A673 (cell line): ENCODE data around the gene RNF141. TPM values are rescaled to one million over a fixed set of nuclear protein-coding genes. Genes with fewer than 3 reads are reported as not detected.

ENCODE experiments used
- BruUV-seq: library from RNA; stranded (reverse); fragments of 400-500 nt; replicated peaks from 2 replicates; lab custom pipeline; 2021; lab: Mats Ljungman, UMichigan
- CTCF ChIA-PET: fragments of 300-600 bp; sonication (Branson Sonifier 250); formaldehyde crosslinking; loops from one replicate; lab custom pipeline; 2022; ENCODE audit warnings: antibody characterized with exemption; lab: Charles Lee
- POLR2A ChIA-PET: fragments of 300-600 bp; sonication (Branson Sonifier 250); formaldehyde crosslinking; loops from one replicate; lab custom pipeline; 2022; ENCODE audit warnings: antibody characterized with exemption; ENCODE audit not compliant: low non-redundant PET; lab: Charles Lee
- DNase-seq: peaks from one replicate; pipeline ENCODE4 v3.0.0-alpha.2; 2015; ENCODE audit warnings: low spot score
- H3K27ac ChIP-seq: fragments of 200-600 bp; sonication (generic); 2 replicates; pipeline ENCODE4 v1.5.1; 2016; ENCODE audit warnings: mixed run types, low read depth, mild to moderate bottlenecking, mixed read lengths, antibody characterized with exemption, low read length; ENCODE audit not compliant: poor library complexity, severe bottlenecking
- H3K27me3 ChIP-seq: fragments of 200-600 bp; sonication (generic); replicated peaks from 2 replicates; pipeline ENCODE4 v1.6.1; 2017; ENCODE audit warnings: mixed run types, low read depth, mild to moderate bottlenecking, mixed read lengths, antibody characterized with exemption, low read length; ENCODE audit not compliant: insufficient read depth, poor library complexity
- H3K36me3 ChIP-seq: fragments of 200-600 bp; sonication (generic); 2 replicates; pipeline ENCODE4 v1.6.1; 2016; ENCODE audit warnings: mixed run types, mild to moderate bottlenecking, mixed read lengths, antibody characterized with exemption, low read length; ENCODE audit not compliant: insufficient read depth, poor library complexity, severe bottlenecking
- H3K4me1 ChIP-seq: fragments of 200-600 bp; sonication (generic); 2 replicates; pipeline ENCODE4 v1.6.1; 2017; ENCODE audit warnings: mixed run types, mild to moderate bottlenecking, mixed read lengths, antibody characterized with exemption, low read length; ENCODE audit not compliant: insufficient read depth, poor library complexity, severe bottlenecking
- H3K4me3 ChIP-seq: fragments of 200-600 bp; sonication (generic); 2 replicates; pipeline ENCODE4 v1.5.1; 2016; ENCODE audit warnings: low read depth, mixed run types, mild to moderate bottlenecking, mixed read lengths, low read length; ENCODE audit not compliant: poor library complexity, severe bottlenecking
- H3K9me3 ChIP-seq: fragments of 200-600 bp; sonication (generic); 2 replicates; pipeline ENCODE4 v1.6.1; 2016; ENCODE audit warnings: mixed run types, low read depth, mild to moderate bottlenecking, mixed read lengths, antibody characterized with exemption, low read length; ENCODE audit not compliant: poor library complexity, severe bottlenecking
- CTCF ChIP-seq: fragments of 300-800, 200-600 bp; sonication (generic); conservative IDR thresholded peaks from 2 replicates; pipeline ENCODE4 v1.5.1; 2017; ENCODE audit warnings: low read depth, mild to moderate bottlenecking, antibody characterized with exemption, low read length, moderate library complexity, mixed read lengths
- EZH2 ChIP-seq: fragments of 200-600 bp; sonication (generic); IDR thresholded peaks from 2 replicates; pipeline ENCODE4 v1.6.1; 2017; ENCODE audit warnings: borderline replicate concordance, low read depth, mild to moderate bottlenecking, mixed read lengths, antibody characterized with exemption, low read length; ENCODE audit not compliant: poor library complexity, severe bottlenecking
- intact Hi-C: fragments of 100-400 bp; cut with micrococcal nuclease; formaldehyde crosslinking; loops from one replicate; pipeline ENCODE4 v1.10.0; 2022; ENCODE audit not compliant: unreplicated experiment
- total RNA-seq: library from RNA; stranded (reverse); gene quantifications from 2 replicates; pipeline ENCODE4 v1.2.3, GENCODE V29; 2021

Gene RNF141
- total RNA-seq, 1 experiment from 2014 or later = 36.4 TPM

GRCh38 chr11:10581481-10582019 is 40.6 kb upstream of the RNF141 start:
- no peak for TF ChIP-seq CTCF
- TF ChIP-seq EZH2 = no peak
- CTCF ChIA-PET = no interaction called here
- H3K9me3 ChIP-seq = no peaks in the 10 kb centered on the region
- H3K36me3 ChIP-seq = no peaks in the 10 kb centered on the region
- H3K27me3 ChIP-seq = no peaks in the 10 kb centered on the region
- H3K27ac ChIP-seq = no peak overlapping the region
- peaks cover 18% of the 10 kb centered on the region for H3K4me1 ChIP-seq
- POLR2A ChIA-PET = no interaction called here
- no peak overlapping the region for H3K4me3 ChIP-seq
- no peak for DNase-seq
- intact Hi-C loops = no loop called here
- BruUV-seq = no TSS peak

DNA sequence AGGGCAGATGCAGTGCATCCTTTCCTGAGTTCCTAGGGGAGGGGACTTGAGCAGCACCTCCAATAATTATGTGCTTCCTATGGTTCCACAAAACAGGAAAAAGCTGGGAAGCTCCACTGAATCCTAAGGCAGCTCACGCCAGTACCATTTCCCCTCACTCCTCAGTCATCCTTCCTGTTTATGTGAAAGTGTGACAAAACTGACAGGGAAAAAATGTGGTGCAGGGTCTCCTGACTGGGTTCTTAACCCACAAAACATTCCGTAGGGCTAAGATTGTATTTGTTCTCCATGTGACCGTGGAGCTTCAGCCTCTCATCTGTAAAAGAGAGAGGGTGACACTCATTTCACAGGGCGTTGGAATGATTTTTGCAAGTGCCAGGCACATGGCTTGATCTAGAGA is 39.6 kb upstream of the RNF141 start:
- DNase-seq = no peak
- intact Hi-C loops = no loop called here
- TF ChIP-seq CTCF = no peak
- no peak for TF ChIP-seq EZH2

DNA sequence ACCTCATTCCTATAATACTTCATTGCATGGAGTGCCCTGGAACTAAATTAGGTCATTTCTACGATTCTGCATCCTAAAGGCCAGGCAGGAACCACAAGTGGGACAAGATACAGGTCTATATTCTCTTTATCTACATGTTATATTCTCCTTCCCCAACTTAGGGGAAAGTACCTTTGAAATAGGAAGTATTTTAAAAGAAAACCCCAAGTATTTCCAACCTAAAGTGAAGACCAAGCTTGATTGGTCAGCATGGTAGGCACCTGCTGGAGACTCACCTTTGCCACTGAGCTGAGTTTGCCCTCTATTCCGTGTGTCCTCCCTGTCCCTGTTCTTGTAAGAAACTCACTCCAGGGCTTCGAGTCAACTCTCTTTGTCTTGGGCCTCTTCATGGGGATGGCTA is 38.7 kb upstream of the RNF141 start:
- ChIA-PET POLR2A (no interaction called here), CTCF (no interaction called here)
- H3K27me3 ChIP-seq = no peaks in the 10 kb centered on the region
- no peaks in the 10 kb centered on the region for H3K36me3 ChIP-seq
- H3K4me3 ChIP-seq = no peak overlapping the region
- H3K4me1 ChIP-seq = peaks cover 8% of the 10 kb centered on the region
- no peak overlapping the region for H3K27ac ChIP-seq
- no peak for DNase-seq
- no peaks in the 10 kb centered on the region for H3K9me3 ChIP-seq
- BruUV-seq = no TSS peak
- intact Hi-C loops = no loop called here
- TF ChIP-seq CTCF (no peak), EZH2 (no peak)

More for the DNA sequence above, 39.6 kb upstream of the RNF141 start:
- ChIA-PET CTCF (no interaction called here), POLR2A (no interaction called here)
- Histone ChIP-seq H3K4me1 (peaks cover 10% of the 10 kb centered on the region), H3K27ac (no peak overlapping the region), H3K9me3 (no peaks in the 10 kb centered on the region), H3K4me3 (no peak overlapping the region), H3K36me3 (no peaks in the 10 kb centered on the region), H3K27me3 (no peaks in the 10 kb centered on the region)
- BruUV-seq = no TSS peak
